NCI-H187 treated with DMSO at 0.1 percent for 48 hours (cell line): ENCODE measurements around the gene TEPSIN.

Experiments used
- DNase-seq: peaks from one replicate; lab custom pipeline; 2025; lab: John Stamatoyannopoulos, UW

Gene TEPSIN

DNA sequence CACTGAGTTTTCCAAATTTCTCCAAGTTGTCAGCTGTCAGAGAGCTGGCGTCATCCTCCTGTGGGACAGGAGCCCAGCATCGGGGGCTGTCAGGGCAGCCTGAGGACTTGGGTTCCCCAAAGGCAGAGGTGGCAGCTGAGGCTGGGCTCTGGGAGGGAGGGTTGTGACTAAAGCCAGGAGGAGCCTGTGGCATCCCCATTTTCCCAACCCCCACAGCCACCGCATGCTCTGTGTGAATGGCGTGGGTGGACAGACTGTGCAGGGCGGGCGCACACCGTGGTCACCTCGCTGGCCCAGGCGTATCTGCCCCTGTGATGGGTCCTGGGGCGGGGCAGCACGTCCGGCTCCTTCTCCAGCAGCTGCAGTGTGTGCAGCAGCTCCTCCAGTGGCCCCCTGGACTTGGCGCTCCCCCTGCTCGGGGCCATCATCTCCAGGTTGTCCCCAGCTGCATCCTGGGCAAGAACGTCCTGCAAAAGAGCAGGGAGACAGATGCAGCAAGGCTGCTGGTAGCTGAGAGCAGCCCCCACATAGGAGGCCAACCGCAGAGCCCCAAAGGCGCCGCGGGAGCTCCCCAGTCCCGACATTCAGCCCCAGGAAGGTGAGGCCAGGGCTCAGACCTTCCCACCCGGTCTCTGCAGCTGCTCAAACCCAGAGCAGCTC is 40.9 kb downstream of the TEPSIN start:
- no peak for DNase-seq

DNA sequence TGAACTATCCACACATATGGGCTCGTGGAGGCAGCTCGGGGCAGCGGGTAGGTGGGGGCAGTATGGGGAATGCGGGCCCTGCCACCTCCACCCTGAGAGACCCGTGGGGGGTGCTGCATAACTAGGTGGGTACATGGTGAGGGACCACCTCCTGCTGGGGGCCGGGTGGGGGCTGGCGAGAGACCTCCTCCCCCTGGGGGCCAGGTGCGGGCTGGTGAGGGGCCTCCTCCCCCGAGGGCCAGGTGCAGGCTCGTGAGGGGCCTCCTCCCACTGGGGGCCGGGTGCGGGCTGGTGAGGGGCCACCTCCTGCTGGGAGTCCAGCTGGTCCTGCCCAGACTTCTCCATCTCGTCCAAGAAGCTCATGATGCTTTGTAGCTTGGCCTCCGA is 41.5 kb downstream of the TEPSIN start:
- DNase-seq: no peak

DNA sequence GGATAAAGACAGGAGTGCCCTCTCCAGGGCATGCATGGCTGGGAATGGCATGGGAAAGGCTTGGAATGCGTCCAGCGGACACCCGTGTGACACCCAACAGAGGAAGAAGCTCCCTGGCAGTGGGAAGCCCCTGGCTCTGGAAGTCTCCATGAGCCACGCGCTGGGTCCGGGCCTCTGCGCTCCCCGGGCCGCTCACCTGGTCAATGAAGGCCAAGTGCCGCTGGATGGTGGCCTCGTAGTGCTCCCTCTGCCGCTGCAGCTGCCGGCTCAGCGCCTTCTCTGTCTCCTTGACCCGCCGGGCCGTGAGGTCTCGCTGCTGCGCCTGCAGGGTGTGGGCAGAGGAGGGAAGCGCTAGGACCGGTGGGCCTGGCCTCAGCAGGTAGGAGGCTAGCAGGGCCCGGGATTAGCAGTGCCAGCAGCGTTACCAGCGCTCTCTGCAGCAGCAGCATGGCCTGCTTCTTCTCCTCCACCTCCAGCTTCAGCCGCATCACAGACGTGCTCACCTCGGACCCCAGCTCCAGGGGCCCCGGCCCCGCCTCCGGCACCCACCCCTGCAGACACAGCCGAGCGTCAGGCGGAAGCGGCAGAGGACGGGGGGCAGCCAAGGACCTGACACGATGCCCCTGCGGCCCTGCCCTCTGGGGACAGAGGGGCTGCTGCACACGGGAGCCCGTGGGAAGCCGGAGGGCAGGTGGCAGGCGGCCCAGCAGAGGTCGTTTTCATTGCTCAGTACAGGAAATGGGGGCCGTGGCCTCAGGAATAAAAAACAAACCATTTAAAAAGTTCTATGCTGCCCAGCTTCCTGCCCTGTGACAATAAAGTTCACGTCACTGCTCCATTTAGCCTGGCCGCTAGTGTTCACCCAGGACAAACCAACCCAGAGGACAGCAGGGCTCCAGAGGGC is 42.1 kb downstream of the TEPSIN start:
- no peak for DNase-seq

DNA sequence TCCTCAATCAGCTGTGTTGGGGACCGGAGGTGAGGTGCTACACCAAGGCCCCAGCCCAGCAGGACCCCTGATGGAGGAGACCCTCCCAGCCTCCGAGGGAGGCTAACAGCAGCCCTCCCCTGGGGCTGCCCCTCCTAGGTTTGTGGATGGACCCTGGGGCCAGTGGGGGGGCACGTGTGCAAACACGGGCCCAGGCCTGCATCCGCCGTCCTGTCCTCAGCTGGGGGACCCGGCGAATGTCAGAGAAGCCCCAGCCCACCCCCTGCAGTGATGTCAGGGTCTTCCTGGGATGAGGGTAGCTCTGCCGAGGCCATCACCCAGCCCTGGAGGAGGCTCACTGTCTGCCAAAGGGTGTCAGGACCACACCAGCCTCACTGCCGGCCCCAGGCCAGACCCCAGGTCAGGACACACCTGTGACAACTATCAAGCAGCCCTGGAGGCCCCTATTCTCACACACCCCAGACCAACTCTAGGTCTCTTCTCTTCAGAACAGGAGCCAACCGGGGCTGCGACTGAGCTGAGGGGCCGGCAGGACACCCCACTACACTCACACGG is 42.8 kb downstream of the TEPSIN start:
- no peak for DNase-seq

DNA sequence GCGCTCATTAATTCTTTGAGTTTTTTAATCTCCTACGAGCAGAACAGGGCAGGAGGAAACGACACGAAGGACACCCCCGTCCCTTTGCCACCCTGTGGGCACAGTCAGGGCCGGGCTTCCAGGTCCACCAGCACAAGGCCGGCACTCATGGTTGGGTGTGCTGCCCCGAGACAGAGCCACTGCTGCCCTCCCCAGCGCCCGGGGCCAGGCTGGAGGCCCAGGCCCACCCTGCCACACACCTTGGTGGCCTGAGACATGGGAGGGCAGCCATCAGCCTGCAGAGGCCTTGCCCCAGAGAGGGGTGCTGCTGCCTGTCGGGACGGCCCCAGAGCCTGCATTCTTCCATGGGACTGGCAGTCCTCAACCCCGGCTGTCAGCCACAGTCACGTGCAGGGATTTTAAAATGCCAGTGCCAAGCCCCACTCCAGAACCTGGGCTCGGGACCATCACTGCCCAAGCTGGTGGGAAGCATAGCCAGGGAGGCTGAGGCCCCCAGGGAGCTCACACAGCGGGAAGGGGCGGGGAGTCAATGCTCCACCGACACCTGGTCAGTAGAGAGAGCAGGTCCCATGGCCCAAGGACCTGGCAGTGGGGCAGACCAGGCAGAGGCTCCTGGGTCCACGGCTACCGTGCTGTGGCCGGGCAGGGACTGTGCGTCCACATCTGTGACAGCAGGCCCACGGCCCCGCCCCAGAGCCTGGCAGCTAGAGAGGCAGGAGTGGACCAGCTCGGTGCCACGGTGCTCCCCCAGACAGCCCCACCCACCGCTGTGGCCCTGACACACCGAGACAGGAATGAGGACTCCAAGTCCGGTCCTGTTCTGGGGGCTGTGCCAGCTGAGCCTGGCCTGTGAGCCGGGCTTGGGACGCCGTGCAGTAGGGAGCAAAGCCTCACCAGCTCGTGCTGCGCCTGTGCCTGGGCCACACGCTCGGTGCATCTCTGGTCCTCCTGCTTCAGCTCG is 43.6 kb downstream of the TEPSIN start:
- DNase-seq: no peak

DNA sequence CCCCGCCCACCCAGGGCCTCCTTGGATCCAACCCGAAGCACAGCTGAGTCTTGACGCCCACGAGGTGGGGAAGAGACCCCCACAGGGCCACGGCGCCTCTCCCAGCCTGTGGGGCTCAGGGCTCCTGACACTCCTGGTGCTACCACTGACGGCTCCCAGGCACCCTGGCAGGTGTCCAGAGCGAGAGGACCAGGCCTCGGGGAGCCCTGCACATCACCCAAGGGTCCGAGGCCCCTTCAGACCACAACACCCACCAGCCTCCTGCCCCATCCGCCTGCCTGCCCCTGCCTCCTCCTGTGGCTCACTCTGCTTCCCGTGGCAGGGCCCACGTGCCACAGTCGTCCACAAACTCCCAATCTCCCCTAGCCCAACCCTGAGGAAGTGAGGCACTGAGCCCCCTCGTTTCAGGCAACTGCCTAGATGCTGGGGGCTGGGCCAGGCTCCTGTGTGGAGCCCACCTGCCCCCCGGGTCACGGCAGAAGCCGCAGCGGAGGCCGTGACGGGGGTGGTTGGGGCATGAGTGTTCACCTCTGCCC is 44.6 kb downstream of the TEPSIN start:
- DNase-seq: no peak

DNA sequence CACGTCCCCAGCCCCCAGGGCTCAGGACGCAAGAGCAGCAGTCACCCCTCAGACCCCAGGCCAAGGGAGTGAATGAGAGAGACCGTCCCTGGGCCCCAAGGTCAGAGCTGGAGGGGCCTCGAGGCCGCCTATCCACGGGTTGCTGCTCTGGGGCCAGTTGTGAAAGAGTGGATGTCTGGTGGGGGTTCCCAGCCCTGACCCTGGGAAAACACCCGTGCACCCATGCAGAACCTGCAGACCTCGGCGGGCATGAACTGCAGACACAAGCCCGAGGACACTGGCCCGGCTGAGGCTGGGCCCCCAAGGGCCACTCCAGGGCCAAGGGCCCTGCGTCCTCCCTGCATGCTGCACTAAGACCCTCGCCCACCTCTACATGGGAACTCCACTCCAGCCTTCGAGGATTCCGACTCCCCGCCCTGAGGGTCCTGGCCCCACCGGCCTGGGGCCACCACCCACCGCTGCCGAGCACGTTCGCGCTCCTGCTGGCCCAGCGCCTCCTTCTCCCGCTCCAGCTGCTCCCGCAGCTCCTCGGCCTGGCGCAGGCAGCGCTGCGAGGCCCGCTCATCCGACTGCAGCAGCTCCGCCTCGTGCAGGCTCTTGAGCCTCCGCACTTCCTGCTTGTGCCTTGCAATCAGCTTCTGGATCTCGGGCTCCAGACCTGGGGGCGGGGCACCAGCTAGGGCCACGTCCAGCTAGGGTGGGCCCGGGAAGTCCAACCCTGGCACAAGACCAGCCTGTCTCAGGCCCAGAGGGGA is 45.2 kb downstream of the TEPSIN start:
- no peak for DNase-seq

DNA sequence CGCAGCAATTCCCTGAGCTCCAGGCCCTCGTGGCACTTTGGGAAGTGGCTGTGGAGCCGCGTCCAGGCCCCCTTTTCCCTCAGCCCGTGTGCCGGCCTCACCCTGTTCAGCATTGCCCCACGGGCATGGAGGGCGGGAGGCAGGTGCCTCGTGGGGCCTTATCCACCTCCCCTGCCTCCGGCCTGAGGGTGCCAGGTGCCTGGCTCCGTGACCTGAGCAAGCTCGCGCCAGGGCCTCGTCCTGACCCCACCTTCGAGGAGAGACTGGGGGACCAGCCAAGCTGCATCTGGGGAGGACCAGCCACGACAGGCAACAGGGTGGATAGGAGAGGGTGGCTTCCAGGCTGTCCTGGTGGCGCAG is 45.8 kb downstream of the TEPSIN start:
- no peak for DNase-seq

DNA sequence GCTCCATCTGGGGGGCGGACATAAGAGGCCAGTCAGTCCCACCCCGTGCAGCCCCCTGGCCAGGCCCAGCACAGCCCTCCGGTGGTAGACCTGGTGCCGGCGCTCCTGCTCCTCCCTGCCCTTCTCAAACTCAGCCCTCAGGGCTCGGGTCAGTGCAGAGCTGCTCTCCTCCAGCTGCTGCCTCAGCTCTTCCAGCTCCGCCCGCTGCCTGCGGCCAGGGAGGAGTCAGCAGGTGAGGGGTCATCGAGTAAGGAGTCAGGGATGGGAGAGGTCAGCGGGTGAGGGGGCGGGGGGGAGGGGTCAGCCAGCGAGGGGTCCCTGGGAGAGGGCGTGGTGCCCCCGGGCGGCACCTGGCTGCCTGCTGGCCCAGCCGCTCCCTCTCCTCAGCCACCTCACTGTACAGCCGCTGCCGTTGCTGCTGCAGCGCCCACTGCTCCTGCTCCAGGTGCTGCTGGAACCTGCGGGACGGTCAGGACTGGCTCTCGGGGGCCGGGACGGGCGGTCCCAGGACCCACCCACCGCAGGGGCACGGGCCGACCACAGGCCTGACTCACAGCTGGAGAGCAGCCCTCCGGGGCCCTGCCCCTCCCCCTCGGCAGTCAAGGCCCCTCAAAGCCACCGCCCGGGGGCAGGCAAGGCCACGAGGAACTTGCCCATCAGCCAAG is 46.3 kb downstream of the TEPSIN start:
- no peak for DNase-seq

DNA sequence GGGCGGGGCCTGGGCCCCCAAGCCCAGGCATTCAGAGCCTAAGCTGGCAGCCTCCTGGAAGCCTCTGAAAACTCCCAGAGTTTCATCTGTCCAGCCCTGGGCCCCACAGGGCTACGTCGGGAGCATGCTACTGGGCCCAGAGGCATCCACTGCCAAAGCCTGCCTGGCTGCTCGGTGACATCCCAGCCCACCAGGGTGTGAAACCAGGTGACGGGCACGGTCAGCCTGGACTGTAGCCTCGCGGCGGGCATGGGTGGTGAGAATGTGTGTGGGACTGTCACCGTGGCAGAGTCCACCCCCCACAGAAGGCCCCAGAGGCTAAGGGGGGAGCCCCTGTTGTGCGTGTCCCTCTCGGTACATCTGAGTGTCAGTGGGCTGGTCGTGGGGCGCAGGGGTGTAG is 47.2 kb downstream of the TEPSIN start:
- DNase-seq: no peak

DNA sequence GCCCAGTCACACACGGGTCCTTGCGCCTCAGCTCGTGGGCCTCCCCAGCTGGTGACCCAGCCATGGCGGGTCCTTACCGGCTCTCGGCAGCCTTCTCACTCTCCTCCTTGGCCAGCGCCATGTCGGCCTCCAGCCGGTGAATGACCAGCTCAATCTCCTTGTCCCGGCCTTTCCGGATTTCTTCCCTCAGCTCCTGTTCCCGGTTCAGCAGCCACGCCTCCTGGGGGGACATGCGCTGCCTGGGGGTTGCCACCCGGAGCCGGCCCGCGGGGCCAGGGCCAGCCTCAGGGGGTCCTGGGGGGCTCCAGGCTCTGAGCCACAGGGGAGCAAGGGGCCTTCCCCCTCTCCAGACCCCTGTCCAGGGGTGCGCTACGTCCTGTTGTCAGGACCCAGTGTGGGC is 47.7 kb downstream of the TEPSIN start:
- no peak for DNase-seq

DNA sequence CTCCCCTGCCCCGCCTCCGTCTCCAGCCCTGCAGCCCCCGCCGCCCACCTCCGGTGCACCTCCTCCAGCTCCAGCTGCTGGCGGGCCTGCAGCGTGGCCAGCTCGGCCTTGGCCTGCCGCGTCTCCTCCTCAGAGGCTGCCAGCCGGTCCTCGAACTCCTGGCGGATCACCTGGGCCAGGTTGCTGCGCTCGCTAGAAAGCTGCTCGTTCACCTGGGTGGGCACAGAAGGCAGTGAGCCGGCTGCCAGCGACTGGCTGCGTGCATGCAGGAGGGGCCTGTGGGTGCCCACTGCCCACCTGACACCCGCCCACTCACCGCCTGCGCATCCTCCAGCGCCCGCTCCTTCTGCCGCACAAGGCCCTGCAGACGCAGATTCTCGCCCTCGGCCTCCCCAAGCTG is 48.3 kb downstream of the TEPSIN start:
- no peak for DNase-seq

DNA sequence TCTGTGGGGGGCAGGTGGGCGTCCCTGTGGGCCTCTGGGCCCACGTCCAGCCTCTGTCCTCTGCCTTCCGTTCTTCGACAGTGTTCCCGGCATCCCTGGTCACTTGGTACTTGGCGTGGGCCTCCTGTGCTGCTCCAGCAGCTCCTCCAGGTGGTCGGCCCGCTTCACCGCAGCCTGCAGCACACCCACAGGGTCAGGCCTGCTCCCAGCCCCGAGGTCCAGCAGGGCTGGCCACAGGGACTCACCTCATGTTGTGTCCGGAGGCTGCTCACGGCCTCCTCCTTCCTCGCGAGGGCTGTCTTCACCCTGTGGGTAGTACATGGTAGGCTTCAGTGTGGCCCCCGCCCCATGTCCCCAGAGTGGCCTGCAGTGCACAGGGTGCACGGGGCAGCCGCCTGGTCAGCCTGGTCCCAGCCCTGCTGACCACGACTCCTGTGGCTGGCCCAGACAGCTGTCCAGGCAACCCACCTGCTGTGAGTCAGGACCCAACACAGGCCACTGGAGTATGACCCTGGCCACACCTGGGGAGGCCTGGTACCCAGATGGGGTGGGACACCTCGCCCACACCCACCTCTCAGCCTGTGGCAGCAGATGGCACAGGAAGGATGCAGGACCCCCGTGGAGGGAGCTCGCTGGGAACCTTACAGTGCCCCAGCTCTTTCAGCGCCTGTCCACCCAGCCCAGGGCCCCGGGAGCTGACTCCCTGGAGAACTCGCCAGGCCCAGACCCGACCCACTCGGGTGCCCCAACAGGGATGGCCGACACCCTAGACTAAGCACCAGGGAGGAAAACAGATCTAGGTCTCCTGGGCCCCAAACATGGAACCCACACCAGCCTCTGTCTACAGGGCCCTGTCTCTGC is 49.0 kb downstream of the TEPSIN start:
- DNase-seq: no peak

DNA sequence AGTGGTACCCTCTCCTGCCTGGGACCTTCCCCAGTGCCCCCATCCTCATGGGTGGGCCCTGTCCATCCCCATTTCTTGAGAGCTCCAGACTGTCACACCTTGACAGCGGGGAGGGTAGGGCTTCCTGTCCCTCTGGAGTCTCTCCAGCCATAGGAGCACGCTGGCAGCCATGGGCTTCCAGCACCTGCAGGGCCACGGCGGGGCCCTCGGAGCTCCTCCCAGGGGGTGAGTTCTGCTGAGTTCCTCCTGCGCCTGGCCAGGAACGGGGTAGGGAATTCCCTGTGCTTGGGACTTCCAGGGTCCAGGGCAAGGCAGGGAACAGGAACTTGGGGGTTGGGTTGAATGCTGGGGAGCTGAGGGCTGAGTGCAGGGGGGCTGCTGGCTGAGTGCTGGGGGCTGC is 49.8 kb downstream of the TEPSIN start:
- no peak for DNase-seq

DNA sequence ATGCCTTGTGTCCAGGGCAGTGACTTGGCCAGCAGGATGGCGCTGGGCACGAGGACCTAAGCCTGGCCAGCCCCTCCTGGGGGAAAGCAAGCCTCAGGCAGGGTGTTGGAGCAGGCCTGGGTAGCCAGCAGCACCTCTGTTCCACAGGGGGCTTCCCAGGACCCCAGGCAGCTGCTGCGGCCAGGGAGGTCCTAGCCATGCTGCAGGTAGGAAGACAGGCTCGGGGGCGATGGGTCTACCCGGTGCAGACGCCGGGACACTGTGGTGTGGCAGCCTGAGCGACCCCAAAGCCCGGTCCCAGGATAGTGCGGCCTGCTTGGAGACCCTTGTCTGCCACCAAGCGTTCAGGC is 50.4 kb downstream of the TEPSIN start:
- DNase-seq: no peak

DNA sequence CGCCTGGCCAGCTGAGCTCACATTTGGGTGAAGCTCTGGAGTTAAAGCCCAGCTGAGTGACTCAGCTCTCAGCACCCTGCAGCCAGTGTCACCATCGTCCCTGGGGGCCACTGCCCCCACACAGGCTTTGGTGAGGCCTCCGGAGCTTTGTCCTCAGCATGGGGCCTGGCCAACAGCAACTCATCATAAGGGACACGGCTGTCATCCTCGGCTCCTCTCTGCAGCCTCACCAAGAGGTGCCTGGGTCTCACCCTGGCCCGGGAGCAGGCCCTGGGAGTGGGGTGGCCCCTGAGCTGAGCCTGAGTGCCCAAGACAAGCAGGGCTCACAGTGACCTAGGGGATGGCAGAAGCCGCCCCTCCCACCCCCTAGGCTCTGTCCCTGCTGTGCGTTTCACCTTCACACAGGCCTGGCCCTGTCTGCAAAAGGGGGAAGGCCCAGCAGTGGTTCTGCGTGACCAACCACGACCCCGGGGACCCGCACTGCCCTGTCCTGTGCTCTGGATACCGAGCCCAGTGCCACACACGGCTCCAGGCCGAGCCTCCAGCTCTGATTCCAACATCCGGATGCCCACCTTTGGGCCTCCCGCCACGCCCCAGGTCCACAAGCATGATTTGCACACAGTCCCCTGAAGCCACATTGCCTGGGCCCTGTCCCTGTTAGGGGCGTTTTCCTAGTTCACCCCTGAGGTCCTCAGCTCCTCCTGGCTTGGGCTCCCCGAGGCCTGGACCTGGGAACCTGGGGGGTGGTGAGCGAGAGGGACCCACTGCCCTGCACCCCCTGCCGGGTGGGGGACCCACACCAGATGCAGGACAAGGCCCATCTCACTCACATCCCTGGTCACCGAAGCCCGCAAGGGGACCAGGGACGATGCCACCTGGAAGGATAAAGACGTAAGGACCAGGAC is 51.0 kb downstream of the TEPSIN start:
- no peak for DNase-seq

DNA sequence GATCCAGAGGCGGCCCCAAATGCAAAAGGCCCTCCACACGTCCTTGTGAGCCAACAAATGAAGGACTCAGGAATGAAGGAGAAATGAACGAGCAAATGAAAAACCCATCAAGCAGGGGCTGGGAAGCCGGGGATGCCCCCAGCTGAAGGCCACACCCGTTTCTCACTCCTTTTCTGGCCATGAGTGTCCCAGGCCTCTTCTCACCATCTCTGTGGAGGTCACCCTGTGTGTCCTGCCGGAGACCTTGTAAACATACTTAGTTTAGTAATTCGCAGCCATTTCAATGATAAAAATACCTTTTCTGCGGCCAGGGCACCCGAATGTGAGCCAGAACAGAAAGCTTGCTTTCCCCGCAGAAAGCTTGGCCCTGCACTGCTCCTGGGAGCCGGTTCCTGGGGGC is 51.7 kb downstream of the TEPSIN start:
- DNase-seq: no peak

DNA sequence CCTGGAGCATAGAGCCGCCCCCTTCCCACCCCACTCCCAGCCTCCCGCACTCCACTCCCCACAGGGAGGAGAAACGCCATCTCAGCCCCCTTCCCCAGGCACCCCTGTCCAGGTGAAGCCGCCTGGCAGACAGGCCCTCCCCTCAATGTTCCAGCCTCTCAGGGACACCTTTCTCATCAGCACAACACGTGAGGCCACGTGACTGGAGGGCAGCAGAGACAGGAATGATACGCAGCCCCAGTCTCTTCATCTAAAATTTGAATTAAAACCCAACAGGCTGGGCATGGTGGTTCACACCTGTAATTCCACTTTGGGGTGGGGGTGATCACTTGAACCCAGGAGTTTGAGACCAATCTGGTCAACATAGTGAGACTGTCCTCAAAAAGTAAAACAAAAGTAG is 52.7 kb downstream of the TEPSIN start:
- no peak for DNase-seq

DNA sequence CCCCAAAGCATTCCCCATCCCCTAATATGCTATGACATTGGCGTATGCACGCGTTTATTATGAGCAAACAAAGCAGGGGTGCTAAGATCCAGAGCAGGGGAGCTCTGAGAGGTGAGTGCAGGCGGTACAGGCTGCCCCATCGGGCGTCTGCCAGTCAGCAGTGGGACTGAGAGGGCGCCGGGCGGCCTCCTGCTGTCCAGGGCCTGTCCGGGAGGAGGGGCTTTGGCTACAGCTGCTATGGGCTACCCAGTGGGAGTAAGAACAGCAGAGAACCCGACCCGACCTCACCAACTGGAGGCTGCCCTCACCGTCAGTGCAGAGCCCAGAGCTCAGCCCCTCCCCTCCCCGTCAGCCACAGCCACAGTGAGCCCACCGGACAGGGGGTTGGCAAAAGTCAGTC is 54.3 kb downstream of the TEPSIN start:
- DNase-seq: no peak
